NCI-H69 (cell line): ENCODE measurements around the gene C1GALT1C1.
"Not testable (repeated sequence)": the region's sequence is repeated elsewhere in the genome, so short reads cannot be mapped to it uniquely, and the experiment has no call there.

Experiments used
- DNase-seq: peaks from one replicate; lab custom pipeline; 2025; lab: John Stamatoyannopoulos, UW

The C1GALT1C1 gene

DNA sequence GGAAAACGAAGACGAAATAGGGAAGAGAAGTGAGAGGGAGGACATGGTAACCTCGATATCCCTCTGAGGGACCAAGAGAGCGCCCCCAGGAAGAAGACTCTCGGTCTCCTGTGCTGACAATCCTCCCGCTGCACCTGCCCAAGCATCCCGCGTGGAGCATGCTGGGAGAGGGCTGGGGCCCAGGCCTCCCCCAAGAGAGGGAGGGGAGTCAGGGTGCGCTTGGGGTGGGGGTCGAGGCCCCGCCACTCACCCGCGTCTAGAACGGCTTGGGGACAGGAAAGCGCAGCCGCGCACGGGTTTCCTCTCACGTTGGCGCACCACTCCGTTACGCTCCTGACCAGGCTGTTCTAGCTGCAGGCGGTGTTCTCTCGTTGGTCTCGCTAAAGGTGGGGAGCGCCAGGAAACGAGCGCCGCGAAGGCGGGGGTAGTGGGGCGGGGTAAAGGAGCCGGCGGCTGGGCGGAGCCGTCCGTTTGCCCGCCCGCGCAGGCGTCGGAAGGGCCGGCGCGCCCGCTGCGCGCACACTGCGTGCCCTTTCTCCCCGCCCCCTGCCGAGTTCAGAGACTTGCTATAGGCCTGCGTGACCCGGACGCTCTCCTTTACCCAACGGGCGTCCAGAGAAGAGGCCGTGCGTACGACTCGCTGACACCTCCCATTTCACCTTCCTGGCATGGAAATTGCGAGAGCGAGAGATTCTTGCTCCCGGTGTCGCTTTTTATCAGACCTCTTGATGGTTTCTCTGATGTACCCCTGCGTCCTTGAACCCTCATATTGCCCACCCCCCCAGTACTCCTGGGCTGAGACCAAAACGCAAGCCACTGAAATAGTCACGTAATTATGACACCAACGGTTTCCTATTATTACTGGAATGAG is at the start of gene C1GALT1C1:
TSS of gene C1GALT1C1 (minus strand) at position 388 of the 871 bp plus-strand sequence. CDS start 2,888 bp downstream, outside the sequence.
- DNase-seq, result peak; percentile 97

DNA sequence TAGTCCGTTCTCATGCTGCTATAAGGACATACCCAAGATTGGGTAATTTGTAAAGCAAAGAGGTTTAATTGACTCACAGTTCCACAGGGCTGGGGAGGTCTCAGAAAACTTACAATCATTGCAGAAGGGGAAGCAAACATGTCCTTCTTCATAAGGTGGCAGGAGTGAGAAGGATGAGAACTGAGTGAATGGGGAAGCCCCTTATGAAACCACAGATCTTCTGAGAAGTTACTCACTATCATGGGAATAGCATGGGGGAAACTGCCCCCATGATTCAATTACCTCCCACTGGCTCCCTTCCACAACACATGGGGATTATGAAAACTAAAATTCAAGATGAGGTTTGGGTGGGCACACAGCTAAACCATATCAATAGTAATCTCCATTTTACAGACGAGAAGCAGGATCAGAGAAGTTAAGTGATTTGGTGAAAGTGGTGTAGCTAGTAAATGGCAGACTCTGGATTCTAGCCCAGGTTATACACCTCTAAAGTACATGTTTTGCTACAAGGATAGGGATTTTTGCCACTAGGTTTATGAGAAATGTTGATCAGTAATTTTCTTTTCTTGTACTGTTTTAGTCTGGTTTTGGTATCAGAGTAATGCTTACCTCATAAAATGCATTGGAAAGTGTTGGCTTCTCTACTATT is 47.3 kb upstream of the C1GALT1C1 start:
- no peak for DNase-seq

DNA sequence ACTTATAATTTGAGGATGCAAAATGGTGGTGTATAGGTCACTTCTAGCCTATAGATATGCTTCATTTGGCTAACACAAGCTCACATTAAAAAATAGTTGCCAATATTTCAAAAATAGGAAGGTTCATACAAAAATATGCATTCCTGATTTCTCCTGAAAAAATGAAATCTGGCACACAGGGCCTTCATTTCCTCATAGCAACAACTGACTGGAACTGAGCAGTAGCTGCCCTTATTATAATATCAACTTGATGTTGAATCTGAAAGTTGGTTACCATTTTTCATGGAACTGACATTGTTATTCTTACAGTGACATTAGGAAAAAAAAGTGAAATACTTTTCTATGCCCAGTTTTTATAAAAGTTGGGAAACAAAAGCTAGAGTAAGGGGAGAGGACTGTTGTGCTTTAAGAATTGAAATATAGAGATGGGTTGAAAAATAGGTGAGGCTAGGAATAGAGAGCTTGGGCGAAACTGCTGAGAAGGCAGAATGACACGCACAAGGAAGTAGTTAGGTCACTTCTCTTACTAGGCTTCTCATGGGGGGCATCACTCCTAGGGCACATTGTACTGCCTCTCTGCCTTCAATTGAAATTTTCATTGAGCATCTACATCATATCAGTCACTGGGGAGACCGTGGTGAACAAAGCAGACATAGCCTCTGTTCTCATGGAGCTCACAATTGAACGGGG is 43.1 kb upstream of the C1GALT1C1 start:
- no peak for DNase-seq

DNA sequence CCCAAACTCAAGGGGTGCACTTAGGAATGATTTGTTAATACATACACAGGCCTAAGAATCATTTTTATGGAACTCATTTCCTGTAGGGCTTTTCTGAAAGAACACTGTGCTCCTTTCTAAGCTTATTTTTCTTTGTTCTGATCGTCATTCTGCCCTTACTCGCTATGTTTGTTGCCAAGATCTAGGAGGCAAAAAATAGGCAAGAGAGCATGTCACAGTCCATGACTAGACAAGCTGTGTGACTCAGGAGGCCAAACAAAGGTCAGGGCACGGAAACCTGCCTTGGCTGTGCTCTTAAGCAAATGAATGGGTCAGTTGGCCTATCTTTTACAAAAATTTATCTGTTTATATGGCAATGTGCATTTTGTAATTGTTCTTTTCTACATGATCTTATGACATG is 42.5 kb upstream of the C1GALT1C1 start:
- DNase-seq, result no peak

DNA sequence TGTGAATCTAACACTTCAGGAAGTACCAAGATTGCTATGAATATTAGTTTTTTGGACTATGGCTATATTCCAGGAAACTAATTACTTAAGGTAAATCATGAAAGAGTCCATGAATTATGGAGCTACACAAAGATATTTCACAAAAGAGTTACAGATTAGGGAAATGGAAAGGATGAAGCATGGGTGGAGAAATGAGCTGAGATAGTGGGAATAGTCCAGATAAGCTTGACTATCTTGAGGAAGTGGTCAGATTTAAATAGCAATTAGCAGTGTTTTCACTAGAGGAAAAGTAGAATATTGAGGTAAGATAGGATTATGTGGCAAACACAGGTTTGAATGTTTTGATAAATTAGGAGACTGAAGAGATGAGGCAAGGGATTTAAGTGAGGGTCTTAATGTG is 42.1 kb upstream of the C1GALT1C1 start:
- no peak for DNase-seq

DNA sequence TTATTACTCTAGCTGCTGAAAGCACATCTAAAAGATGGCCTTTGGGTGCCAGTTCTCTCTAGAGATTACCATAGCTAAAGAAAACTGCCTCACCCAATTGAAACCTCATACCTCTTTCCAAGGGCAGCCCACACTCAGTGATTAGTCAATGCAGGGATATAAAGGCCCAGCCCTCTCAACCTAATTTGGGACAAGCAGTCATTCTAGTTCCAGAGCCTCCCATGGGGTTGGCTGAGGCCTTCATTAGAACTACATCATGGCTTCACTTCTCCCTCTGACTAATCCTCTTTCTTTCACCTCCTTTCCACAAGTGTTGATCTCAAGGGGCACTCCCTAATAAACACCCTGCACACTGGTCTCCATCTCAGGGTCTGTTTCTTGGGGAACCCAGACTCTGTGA is 38.5 kb upstream of the C1GALT1C1 start:
- DNase-seq, result no peak

DNA sequence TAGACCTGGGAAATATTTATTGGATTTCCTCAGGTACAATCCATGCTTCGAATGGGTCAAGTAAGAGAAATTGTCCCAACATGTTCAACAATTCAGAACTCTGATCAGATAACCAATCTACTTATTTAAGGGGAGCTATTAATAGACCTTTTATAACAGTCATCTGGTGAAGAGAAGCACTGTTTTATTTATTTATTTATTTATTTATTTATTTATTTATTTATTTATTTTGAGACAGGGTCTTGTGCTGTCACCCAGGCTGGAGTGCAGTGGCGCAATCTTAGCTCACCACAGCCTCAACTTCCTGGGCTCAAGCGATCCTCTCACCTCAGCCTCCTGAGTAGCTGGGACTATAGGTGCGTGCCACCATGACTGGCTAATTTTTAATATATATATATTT is 34.7 kb upstream of the C1GALT1C1 start:
- DNase-seq, result not testable (repeated sequence)

DNA sequence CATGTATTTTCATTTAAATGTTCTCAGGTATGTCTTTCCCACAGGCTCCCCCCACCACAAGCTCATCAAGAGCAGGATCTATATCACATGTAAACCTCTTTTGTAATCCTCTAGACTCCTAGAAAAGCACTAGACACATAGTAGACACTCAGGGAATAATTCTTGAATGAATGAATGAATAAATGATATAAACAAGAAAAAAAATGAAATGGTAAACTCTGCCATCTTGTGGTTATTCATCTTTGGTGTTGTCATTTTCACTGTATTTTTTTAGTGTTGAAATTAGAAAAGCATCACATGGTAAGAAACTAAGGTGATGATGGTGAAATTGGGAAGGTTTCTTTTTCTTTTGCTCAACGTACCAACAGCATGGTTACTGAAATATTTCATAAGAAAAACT is 34.2 kb upstream of the C1GALT1C1 start:
- DNase-seq, result peak; percentile 25

DNA sequence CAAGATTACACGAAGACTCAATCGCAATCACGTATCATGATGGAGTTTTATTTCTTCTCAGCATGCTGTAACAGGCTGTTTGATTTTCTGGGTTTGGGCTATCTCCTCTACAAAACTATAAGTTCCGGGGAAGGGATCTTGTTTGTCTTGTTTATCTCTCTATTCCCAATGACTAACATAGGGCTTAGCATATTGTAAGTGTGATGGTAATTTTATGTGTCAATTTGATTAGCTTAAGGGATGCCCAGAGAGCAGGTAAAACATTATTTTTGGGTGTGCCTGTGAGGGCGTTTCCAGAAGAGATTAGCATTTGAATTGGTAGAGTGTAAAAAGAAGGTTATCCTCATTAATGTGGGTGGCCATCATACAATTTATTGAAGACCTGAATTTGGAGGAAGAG is 32.8 kb upstream of the C1GALT1C1 start:
- DNase-seq, result no peak

DNA sequence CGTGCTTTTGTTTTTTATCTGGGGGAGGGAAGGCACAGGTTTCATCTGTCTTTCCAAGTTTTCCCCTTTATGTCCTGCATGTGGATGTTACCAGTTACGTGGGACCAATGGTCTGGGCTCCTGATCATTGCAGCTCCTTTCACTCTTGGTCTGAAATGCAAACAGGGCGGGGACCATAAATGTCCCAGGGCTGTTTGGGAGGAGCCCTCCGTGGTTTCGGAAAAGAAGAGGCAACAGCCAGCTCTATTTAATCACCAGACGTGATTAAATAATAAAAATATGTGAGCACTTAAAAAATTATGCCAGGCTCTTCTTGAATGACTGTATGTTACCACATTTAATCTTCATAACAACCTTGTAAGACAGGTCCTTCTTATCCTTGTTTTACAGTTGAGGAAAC is 30.8 kb upstream of the C1GALT1C1 start:
- DNase-seq, result no peak

DNA sequence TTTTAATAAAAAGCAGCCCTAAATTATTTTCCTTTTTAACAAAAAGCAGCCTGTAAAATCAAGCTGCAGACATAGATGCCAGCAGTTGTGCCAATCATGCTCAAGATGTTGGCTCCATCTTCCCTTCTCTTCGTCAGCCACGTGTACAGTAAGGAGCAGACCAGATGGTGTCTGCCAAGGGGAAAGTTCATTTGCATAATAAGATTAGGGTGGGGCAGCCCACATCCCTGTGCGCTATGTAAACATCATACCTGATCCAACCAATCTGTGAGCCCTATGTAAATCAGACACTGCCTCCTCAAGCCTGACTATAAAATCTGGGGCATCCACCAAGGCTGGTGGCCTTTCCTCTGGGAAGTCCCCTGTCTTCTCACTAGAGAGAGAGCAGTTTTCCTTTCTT is 23.1 kb upstream of the C1GALT1C1 start:
- DNase-seq, result peak; percentile 85

DNA sequence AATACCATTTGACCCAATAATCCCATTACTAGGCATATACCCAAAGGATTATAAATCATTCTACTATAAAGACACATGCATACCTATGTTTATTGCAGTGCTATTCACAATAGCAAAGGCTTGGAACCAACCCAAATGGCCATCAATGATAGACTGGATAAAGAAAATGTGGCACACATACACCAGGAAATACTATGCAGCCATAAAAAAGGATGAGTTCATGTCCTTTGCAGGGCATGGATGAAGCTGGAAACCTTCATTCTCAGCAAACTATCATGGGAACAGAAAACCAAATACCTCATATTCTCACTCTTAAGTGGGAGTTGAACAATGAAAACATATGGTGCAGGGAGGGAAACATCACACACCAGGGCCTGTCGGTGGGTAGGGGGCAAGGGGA is 22.4 kb upstream of the C1GALT1C1 start:
- not testable (repeated sequence) for DNase-seq

DNA sequence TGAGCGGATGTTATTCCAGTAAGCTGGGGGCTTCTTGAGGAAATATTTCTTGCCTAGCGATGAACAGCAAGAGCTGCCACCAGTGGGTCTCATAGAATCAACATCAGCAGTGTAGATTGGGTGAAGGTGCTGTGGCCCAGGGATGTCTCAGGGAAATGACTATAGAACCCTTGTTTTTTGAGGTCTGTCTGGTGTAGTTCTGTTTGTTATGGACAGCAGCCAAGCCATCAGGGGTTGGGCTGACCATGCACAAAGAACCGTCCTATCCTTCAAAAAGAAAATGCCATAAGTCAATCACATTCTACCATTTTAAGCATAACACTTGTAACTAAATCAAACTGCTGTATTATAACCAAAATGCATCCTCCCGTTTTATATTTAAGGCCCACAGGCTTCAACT is 17.3 kb upstream of the C1GALT1C1 start:
- DNase-seq, result no peak

DNA sequence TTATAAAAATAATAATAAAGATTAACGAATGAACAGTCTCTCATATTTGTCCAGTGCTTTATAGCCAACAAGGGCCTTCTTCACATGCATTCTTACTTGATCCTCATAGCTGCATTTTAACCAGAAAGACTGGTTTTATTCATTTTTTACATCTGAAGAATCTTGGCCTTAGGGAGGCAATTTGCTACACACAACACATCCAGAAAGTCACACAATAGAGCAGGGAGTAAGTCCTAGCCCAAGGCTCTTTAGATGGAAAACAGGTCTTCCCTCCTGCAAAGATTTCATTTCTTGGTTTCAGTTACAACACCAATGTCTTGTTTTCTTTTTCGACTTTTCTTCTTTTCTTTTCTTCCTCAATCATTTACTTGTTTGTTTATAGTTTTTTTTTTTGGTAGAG is 13.0 kb upstream of the C1GALT1C1 start:
- no peak for DNase-seq

DNA sequence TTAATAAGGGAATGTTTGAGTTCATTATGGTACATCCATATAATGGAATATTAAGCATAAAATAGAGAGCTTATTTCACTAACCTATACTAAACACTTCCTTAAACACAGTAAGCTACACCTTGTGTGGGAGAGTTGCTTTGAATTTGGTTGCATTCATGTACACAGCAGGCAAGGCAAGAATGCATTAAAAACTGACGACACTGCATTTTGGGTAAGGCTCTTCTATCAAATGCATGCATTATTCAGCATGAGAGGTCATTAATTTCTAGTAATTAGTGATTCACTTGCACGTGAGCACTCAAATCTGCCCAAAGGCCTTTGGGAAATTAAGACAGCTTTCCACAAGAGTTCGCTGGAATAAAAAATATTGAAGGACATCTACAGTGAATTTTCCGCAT is 8.8 kb upstream of the C1GALT1C1 start:
- DNase-seq, result no peak

DNA sequence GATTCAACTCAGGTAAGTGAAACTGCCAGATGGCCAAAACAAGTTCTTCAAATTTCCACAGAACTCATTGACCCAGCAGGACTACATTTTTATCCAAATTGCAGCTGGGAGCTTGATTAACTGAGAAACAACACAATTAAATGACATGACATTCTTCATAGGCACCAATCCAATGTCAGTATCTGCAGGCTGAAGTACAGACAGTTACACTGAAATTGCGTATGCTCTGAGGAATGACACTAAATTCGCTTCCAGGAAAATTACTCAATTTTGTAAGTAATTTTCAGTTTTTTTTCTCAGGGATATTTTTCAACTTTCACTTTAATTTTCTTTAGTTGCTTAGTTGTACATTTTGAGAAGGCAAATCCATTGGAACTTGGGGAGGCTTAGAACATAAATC is 4.5 kb downstream of the C1GALT1C1 start:
- no peak for DNase-seq

DNA sequence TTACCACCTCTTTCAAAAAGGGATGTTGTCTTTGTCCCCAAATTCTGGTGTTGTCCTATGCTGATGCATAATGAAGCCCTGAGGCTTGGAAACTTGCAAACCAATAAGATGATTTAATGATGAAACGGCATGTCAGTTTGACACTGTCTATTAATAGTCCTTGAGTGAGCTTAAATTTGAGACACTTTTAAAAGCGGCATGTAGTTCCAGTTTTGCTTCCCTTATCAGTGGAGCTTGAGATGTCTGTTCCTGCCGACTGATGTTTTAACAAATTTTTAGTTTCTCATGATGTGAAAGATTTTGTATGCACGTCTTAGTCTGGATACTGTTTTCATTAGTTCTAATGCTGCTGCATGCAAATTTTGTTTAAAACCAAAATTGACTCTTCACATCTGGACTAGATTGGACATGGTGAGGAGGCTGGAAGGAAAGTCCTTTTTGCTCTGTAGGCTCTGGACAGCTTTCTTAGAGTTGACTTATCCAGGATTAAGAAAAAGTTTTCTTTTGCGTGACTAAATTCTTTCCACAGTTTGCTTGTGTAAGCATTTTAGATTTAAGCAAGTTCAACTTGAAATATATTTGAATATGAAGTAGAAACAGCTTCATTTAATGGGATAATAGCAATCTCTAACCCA is 11.7 kb downstream of the C1GALT1C1 start:
- DNase-seq, result no peak

DNA sequence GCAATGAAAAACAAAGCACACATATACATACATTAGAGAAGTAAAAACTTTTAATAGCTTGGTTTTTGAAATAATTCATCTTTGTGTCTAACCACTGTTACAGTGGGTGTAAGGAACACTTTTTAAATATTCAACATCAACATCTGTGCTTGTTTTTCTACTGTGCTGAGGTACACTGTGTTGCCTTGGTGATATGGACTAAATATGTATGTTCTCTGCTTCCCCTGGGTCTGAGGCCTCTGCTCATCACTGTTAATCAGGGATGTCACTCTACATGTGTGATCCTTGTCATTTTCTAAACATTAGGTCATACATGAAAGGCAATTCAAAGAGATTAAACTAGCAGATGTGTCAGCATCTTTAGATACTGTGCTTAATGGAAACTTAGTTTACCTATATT is 15.0 kb downstream of the C1GALT1C1 start:
- no peak for DNase-seq

DNA sequence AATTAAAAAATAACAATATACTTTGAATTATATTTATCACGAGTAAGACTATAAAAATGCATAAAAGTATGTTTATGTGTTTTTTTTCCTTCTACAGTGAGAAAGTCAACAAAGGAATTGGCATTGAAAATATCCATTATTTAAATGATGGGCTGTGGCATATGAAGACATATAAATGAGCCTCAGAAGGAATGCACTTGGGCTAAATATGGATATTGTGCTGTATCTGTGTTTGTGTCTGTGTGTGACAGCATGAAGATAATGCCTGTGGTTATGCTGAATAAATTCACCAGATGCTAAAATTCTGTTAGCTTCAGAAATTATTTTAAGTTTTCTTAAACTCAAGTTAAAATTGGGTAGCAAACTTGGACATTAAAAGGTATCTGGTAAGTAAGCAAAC is 17.8 kb downstream of the C1GALT1C1 start:
- DNase-seq, result no peak

DNA sequence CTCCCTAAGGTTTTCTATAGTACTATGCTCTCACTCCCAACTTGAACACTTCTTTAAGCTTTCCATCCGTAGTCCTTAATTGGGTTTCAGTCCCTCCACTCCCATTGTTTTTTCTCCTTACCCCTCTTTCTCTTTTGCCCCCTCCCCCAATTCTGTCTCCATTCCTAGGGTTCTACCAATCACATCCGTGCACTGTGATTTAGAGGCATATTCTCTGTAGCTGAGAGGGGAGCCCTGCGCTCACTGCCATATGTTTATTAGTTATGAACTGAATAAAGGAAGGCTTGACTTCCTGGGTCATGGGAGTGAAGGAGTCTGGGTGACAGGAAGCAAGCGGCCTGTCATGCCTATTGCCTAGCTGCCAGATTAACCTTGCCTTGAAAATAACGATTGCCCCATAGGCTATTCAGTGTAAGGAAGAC is 25.5 kb downstream of the C1GALT1C1 start:
- DNase-seq, result peak; percentile 73

DNA sequence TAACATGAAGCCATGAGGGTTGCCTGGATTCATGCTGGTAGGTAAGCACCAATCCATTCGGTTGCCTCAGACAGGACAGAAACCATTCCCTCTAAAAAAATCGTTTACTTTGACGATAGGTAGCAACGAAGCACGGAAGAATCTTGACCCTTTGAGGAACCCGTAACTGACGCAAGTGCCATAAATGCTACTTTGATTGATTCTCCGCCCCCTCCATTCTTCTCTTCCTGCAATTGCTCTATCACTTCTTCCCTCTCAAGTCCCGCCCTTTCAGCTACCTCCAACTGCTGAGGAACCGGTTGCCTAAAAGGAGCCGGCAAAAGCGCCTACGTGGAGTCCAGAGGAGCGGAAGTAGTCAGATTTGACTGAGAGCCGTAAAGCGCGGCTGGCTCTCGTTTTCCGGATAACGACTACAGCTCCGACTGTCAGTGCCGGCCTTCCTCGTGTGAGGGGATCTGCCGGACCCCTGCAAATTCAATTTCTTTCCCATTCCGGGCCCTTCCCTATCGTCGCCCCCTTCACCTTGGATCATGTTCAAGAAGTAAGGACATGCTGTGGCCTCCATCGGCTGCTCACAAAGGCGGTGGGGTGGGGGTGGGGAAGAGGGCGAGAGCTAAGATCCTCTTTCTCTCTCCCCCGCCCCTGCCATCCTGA is 26.0 kb downstream of the C1GALT1C1 start, which contains the start of gene MCTS1:
TSS of gene MCTS1 (plus strand) at position 395 of the 654 bp plus-strand sequence. CDS start at position 531, 136 bp downstream.
- DNase-seq, result peak; percentile 97

DNA sequence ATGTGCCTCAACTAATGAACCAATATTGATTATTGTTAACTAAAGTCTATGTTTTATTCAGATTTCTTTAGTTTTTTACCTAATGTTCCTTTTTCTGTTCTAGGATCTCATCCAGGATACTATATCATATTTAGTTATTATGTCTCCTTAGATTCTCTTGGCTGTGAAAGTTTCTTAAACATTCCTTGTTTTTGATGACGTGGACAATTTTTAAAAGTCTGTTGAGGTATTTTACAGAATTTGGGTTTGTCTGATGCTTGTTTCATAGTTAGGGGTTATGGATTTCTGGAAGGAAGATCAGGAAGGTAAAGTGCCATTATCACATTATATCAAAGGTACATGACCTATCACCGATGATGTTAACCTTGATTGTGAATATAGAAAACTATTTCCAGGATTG is 44.2 kb downstream of the C1GALT1C1 start:
- DNase-seq, result no peak
